Coronary artery (tissue), 2 donors: ENCODE results near the gene GPI.
A peak's percentile ranks its signal among the peaks of the same experiment; 100 is the strongest.

Experiments
- DNase-seq: peaks from one replicate; pipeline ENCODE4 v3.0.0-alpha.2; 2017; ENCODE audit warnings: low spot score
- H3K27ac ChIP-seq, 2 donors: fragments of 200-600 bp; sonication (generic); one replicate each; pipeline ENCODE4 v1.5.1; 2016 to 2019
- H3K4me3 ChIP-seq: fragments of 200-600 bp; sonication (generic); 2 replicates; pipeline ENCODE4 v1.5.1; 2016; ENCODE audit warnings: mild to moderate bottlenecking, moderate library complexity
- CTCF ChIP-seq: fragments of 200-600 bp; sonication (generic); IDR thresholded peaks from one replicate; pipeline ENCODE4 v1.5.1; 2019; ENCODE audit warnings: antibody characterized with exemption

The GPI gene

GRCh38 chr19:34411216-34411615 is 46.2 kb downstream of the GPI start:
- Histone ChIP-seq H3K27ac (no peak overlapping the region), H3K4me3 (no peak overlapping the region)
- DNase-seq = peak; percentile 36
- TF ChIP-seq CTCF = no peak

- peak; percentile 11 for DNase-seq
- no peak overlapping the region for H3K27ac ChIP-seq
- TF ChIP-seq CTCF = no peak
- H3K4me3 ChIP-seq = no peak overlapping the region
Observed at GRCh38 chr19:34416021-34416545, 51.1 kb downstream of the GPI start.

- no peak overlapping the region for H3K27ac ChIP-seq
- H3K4me3 ChIP-seq = no peak overlapping the region
- no peak for DNase-seq
- TF ChIP-seq CTCF = no peak
Observed at GRCh38 chr19:34418300-34418699, 53.3 kb downstream of the GPI start.

- Histone ChIP-seq H3K4me3 (no peak overlapping the region), H3K27ac (no peak overlapping the region)
- no peak for TF ChIP-seq CTCF
- no peak for DNase-seq
Observed at GRCh38 chr19:34426096-34426661, 61.2 kb downstream of the GPI start.

GRCh38 chr19:34428549-34429285 is 63.7 kb downstream of the GPI start:
- DNase-seq = peak; percentile 79
- peak overlapping the region; percentile 88 to 94 for H3K27ac ChIP-seq
- TF ChIP-seq CTCF = no peak
- peak overlapping the region; percentile 86 for H3K4me3 ChIP-seq

- Histone ChIP-seq H3K27ac (peak overlapping the region; percentile 88 to 94), H3K4me3 (peak overlapping the region; percentile 86)
- no peak for DNase-seq
- TF ChIP-seq CTCF = no peak
Observed at GRCh38 chr19:34429553-34429952, 64.6 kb downstream of the GPI start.
